NOMO-1 treated with dmso at 0.1 percent for 144 hours (cell line): ENCODE measurements around the gene INO80B.
"Not testable (repeated sequence)": the region's sequence is repeated elsewhere in the genome, so short reads cannot be mapped to it uniquely, and the experiment has no call there.

ENCODE experiments used
- DNase-seq: peaks from one replicate; lab custom pipeline; 2025; ENCODE audit not compliant: unreplicated experiment; lab: John Stamatoyannopoulos, UW

Gene INO80B

DNA sequence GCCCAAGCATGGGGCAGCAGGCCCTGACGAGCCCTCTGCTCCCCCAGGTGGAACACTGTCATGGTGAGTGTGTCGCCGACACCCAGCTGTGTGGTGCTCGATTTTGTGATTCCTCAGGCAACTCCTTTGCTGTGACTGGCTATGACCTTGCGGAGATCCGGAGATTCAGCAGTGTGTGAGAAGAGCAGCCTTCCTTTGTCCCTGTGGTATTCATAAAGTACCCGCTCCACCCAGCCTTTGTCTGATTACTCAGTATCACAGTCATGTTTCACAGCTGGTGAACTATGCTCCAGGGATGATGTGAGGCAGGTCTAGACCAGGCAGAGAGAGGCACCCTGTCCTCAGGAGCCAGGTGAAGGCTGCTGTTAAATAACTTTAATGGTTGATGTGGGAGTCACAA lies 29.4 kb upstream of the INO80B start:
- no peak for DNase-seq

DNA sequence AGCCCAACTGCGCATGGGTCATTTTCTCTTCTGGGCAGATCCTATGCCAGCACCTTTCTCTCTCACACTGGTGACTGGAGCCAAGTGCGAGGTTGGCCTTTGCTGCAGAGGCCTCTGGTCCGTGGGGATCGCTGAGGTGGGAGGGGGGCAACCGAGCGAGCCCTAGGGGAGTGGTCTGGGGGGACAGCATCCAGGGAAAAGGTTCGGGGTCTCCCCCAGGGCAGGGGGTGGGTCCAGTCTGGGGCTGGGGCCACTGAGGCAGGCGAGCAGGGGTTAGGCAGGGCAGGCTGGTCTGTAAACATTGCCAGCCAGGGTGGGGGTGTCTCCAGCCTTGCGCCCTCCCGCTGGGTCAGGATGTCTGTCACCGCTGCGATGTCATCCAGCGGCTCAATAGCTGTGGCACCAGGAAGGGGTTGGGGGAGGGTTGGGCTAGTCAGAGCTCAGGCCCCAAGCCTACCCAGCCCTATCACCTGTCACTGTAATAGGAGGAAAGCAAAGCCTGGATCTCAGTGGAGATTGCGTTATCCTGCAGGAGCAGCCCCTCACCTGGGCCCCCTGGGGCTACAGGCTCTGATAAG lies 28.6 kb upstream of the INO80B start:
- DNase-seq, result no peak

DNA sequence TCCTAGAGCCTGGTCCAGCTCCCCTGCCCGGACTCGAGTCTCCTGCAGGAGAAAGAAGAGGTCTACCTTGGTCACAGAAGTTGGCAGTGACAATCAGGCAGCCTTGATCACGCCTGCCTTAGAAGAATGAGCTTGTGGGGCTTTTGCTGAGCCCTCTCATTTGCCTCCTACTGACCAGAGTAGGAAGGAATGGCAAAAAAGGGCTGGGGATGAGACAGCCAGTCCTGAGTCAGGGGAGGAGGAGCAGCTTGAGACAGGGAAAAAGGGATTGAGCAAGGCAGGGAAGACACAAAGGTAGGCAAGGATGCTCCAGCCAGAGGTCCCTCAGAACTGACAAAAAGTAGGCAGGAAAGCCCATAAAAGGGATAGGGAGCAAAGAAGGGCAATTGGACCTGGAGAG lies 27.3 kb upstream of the INO80B start:
- DNase-seq, result no peak

DNA sequence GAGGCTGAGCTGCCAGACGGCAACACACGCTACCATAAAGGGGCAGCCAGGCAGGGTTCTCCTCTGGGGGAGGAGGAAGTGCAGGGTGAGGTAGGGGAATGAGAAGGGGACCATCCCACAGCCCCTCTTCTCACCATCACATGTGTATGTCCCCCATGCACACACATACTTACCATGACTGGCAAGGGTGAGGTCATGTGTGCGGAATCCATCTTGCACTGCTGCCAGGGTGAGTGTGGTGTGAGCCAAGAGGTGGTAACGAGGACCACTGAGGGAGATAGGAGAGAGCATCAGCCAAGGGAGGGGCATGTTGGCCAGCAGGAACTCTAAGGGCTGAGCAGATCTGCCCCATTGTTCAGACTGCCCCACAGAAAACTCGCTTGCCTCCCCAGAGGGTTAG lies 26.2 kb upstream of the INO80B start:
- no peak for DNase-seq

DNA sequence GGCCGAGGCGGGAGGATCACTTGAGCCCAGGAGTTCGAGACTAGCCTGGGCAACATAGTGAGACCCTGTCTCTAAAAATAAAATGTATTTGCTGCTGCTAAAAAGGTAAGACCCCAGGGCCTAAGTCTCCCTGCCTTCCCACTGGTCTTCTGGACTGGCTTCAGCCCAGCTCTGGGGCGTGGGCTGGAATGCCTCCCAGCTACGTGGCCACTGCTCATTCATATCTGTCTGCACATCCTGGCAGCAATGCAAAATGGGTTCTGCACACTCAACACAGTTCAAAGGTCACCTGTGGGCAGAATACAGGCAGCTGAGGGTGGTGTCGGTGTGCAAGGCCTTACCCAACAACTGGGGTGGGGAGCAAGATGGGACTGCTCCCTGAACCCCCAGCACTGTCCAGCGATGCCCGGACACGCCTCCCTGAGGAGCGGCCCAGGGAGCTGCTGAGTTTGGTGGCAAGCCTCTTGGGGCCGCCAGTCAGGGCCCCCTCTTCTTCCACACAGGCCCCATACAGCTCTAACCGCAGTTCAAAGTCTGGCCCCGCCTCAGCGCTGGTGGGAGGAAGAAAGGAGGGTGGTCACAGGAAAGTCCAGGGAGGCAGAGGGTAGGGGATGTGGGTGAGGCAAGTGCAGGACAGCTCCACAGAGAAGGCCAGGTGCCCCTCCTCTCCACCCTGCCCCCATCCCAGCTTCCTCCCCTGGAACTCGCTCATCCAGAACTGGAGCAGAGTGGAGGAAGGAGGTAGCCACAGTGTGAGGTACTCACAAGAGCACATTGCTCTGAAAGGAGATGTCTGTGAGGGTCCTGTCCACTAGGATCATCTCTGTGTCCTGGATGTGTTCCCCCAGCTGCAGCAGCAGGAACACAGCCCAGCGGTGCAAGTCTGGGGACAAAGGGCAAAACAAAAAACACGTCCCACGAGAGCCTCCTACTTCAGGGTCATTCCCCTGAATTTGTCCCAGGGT lies 25.1 kb upstream of the INO80B start:
- no peak for DNase-seq

DNA sequence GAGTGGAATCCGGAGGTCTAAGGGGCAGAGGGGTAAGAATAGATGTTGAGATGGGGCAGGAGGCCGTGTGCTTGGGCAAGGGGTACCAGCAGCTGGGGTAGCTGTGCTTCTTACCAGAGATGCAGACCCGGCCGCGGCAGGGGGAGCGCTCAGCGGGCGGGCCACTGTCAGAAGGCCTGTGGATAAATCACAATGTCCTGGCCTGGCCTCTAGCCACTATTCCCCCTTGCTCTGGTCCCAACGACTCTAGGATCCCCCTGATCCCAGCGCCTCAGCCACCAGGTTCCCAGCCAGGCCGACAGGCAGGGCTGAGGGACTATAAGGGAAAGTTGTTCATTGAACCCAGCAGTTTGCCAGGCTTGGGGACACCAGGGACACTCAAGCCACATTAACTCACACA lies 24.4 kb upstream of the INO80B start:
- DNase-seq, result no peak

DNA sequence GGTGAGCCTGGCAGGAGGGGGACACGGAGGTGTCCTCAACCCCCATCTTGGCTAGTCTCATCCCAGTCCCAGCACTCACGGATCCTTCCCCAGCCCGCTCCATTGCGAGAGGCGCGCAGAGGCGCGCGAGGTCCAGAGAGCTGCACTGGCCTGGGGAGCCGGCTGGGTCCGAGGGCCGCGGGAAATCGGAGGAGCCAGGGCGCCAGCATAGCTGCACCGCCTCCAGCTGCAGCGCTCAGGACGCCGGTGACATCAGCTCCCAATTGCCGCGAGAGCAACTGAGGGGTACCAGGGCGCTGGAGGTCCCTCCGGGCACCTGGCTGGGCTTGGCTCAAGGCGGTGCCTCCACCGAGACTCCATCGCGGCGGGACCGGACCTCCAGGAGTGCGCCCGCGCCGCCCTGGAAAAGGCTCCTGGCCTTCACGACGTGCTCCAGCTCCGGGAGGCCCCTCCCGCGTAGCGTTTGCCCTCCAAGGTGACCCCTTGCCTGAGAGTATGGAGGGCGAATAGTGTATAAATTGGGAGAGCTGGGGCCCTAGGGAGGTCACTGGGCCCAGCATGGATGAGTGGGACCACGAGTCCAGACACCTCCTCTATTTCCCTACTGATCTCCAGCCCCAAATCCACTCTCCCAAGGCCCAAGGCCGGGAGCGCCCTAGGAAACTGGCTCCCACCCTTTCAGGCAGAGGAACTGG lies 18.6 kb upstream of the INO80B start:
- DNase-seq, result no peak

DNA sequence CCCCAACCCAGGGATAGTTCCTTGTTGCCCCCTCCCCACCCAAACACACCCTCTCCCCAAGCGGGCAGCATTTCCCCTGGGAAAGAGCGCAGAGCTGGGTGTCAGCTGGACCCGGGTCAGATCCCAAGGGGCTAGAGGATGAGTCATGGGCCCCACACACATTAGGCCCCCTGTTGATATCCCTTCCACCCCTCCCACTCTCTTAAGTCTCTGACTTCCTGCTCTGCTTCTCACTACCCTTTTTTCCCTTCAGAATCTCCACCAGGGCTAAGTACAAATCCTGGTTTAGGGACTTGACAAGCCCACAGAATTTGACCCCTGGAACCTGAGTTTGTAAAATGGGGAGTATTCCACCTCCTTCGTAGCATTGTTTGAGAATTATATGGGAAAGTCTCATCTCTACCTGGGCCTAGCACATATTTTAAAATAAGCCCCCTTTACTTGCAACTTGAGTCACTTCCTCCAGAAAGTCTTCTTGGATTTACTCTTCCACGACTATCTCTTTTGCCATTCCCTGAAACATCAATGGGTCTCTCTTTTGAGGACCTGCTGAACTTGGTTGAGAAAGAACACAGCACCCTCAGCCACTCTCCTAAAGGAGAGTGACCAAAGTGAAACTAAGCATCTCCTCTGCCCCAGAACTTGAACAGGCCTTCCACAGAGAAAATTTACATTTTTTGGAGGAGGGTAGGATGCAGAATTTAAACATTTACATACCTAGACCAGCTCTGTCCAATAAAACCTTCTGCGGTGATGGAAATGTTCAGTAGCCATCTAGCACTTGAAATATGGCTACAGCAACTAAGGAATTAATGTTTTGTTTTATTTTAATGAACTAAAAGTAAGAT lies 17.8 kb upstream of the INO80B start:
- peak; percentile 8 for DNase-seq

DNA sequence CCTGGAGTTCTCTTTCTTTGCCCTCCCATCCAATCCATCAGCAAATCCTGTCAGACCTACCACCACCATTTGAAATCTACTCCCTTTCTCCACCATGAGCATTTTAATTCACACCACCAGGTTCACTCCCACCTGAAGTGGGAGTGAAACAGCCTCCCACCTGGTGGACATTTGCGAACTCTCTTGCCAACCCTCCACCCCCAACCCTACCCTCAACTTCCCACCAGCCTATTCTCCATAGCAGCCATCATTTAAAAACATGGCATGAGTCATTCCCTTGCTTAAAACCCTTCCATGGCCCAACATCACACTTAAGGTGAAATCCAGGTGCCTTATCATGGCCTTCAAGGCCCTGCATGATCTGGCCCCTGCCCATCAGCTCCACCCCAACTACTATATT lies 16.6 kb upstream of the INO80B start:
- no peak for DNase-seq

DNA sequence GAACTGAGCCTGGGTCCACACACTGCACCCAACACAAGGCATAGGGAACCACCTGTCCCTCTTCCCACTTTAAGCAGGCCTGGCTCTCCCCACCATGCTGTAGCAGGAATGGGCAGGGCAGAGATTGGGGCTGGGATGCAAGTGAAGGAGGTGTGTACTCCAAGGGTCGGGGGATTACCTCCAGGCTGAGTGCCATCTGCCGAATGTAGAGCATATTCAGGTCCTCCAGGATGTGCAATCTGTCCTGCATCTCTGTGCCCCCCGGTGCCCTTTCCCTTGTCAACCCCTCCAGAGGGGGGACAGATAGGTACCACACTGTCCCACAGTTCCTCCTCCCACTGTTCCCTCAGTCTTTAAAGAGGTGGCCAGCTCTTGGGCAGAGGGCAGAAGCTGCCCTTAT lies 15.5 kb upstream of the INO80B start:
- DNase-seq, result no peak

DNA sequence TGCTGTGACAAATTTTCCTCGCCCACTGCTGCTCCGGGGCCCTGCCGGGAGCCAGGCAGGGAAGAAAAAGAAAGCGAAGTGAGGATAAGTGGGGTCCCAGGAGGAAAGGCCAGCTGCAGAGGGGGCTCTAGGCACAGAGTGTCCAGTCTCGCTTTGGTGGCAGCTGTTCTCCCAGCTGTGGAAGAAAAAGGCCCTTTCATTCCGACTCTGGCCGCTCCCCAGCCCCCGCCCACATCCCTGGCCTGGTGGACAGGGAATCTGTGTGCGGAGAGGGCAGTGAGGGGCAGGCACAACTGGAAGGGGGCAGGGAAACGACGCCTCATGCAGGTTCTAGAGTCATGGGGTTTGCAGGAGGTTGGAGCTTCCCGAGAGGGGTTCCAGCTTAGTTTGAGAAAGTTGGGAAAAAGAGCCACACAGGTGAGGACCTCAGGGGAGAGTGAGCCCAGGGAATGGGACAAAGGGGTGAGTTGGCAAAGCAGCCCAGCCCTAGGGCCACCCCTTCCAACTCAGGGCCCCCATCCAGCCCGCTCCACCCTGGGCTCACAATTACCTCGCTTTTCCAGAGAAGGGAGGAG lies 15.0 kb upstream of the INO80B start:
- DNase-seq, result no peak

DNA sequence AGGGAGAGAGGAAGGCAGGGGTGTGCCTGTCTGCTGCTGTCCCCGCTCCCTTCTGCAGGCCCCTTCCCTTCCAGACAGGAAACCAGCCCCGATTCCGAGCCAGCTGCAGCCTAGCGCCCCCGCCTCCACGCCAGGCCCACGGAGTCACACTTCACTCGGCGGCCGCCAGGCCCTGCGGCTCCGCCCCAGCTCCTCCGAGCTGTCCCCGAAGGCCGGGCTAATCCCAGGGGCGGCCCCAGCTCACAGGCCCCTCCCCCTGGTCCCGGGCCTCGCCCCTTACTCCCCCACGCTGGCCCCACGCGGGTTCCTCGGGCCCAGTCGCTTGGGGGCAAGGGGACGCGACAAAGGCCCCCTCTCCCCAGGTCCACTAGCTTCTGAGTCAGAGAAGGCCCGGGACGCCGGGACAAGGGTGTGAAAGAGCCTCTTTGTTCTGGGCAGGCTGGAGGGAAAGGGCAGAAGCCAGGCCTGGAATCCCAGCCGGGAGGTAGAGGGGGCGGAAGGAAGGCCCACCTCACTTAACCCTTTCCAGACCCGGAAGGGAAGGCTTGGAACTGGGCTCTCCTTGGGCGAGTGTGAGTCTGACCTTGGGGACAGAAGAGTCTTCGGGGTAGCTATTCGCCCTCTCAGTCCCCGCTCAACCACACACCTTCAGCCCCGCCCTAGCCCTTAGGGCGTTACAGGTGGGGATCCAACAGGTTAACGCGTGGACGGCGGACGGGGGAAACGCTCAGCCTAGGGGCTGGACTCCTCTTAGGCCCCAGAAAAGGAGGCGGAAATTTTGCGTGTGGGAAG lies 14.3 kb upstream of the INO80B start:
- DNase-seq, result peak; percentile 71

DNA sequence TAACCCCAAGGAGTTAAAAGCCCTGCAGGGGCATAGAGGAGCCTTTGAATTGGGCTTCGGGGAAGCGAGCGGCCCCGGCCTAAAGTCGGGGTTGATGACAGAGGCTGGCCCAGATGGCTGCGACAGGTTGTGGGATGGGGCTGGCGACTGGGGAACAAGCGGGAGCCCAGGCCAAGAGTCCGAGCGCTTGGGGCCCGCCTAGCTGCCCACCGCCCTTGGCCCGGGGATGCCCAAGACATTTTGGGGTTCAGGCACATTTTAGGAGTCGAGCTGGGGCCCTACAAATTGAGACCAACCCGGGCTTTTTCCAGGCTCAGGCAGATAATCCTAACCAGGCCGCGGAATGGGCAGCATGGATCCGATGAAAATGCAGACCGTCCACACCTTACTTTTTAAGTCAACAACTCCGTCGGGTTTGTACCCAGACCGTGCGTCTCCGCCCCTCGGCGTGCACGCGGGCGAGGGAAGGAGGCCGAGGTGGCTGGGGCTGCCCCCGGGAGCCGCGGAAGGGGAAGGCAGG lies 13.7 kb upstream of the INO80B start:
- no peak for DNase-seq

DNA sequence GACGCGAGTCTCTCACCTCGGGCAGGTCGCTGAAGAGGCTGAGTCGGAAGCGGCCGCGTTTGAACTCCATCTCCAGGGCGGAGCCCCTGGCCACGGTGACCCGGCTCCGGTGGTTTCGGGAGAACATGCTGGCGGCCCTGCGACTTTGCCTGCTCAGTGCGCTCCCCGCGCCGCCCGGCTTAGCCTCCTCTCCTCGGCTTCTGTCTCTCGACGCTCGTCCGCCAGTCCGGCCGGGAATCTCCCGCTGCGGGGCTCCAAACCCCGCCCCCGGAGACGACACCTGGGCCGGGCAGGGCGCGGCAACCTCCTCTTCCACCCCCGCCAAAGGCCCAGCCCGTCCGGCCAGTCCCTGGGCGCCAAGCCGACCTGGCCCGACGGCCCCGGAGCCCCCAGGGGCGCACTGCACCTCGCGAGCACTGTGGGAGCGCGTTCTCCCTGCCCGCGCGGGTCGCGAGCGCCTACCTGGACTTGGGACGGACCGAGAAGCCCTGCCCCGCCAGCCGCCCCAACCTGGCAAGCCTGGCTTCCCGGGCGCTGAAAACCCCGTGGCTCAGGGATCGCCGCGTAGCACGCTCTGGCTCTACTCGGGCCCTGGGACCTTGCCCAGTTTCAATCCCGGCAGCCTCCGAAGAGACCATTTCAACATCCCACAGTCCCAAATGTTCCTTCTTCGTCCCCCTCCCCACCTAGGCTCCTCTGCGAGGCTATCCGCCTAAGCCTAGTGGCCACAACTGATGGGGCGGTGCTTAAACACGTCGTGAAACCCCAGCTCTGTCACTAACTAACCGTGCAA lies 13.0 kb upstream of the INO80B start, which contains the start of gene RTKN:
Gene RTKN (minus strand): TSS at position 248 of the 793 bp plus-strand sequence. CDS start 121 bp downstream, at position 127.
- DNase-seq, result no peak

DNA sequence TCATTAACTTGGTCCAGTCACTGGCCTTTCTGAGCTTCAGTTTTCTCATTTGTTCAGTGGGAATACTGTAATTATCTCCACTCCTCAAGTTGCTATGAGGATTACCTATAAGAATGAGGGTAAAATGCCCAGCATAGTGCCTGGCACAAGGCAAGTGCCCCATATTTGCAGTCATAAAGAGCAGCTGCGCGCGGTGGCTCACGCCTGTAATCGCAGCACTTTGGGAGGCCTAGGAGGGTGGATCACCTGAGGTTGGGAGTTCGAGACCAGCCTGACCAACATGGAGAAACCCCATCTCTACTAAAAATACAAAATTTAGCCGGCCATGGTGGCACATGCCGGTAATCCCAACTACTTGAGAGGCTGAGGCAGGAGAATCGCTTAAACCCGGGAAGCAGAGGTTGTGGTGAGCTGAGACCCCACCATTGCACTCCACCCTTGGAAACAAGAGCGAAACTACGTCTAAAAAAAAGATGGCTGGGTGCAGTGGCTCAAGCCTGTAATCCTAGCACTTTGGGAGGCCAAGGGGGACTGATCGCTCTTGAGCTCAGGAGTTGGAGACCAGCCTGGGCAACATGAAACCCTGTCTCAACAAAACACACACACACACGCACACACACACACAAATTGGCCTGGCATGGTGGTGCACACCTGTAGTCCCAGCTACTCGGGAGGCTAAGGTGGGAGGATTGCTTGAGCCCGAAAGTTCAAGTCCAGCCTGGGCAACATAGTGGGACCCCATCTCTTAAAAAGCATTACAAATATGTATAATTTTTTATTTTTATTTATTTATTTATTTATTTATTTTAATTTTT lies 12.2 kb upstream of the INO80B start:
- not testable (repeated sequence) for DNase-seq

DNA sequence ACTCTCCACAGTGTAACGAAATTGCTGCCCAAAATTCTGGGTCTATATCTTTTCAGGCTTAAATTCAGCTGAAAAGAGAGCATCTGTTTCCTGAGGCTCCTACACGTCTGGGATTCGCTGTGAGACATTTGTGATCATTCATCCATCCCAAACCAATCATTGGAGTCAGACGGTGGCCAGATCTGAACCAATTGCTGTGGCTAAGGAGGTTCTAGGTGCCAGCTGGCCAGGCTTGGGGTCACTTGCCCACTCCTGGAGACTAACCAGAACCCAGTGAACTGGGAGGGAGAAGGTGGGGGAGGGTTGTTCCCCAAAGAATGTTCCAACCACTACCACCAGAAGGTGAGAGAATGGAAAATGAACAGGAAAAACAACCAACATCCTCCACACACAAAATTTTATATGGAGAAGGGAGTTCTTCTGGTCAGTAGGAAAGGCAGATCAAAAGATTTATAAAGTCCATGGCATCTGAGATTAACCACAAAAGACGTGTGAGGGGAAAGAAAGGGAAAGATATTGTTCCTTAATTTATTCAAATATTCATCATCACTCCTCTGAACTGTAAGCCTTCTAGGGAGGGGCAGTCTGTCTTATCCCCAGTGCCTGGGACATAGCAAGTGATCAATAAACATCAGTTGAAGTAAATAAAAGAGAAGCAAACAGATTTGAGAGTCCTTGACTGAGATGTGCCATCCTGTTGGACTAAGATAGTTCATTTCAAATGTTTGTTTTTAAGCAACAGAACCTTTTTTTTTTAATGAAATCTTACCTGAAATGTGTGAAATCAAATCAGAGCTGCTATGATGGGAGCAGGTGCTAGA lies 10.2 kb upstream of the INO80B start:
- DNase-seq, result no peak
